Gastroesophageal sphincter (tissue), 4 donors: ENCODE data around the gene ARNT2. TPM values are rescaled to one million over a fixed set of nuclear protein-coding genes. Genes with fewer than 3 reads are reported as not detected.

Experiments
- ATAC-seq: fragments of 150-250 bp; one replicate; pipeline ENCODE4 v1.9.1; 2016; ENCODE audit warnings: mild to moderate bottlenecking, moderate library complexity
- H3K27ac ChIP-seq, 4 donors: fragments of 200-600 bp; sonication (generic) in 3 of 4; 1 replicate in 3 of 4; 2 replicates in 1 of 4; pipeline ENCODE4 v1.5.1; 2016 to 2019
- H3K27me3 ChIP-seq: fragments of 200-600 bp; sonication (generic); one replicate; pipeline ENCODE4 v1.5.1; 2019
- H3K36me3 ChIP-seq, 2 donors: fragments of 200-600 bp; sonication (generic); one replicate each; pipeline ENCODE4 v1.5.1; 2019; ENCODE audit warnings: control low read depth in 1 of 2
- H3K4me1 ChIP-seq, 3 donors: fragments of 200-600 bp; sonication (generic); 1 replicate in 2 of 3; 2 replicates in 1 of 3; pipeline ENCODE4 v1.5.1; 2016 to 2019; ENCODE audit warnings: control low read depth in 2 of 3
- H3K4me3 ChIP-seq, 2 donors: fragments of 200-600 bp; sonication (generic); one replicate each; pipeline ENCODE4 v1.5.1; 2019; ENCODE audit warnings: mild to moderate bottlenecking in 1 of 2, moderate library complexity in 1 of 2
- H3K9me3 ChIP-seq, 3 donors: fragments of 200-600 bp; sonication (generic); one replicate each; pipeline ENCODE4 v1.5.1; 2017 to 2019; ENCODE audit warnings: control low read depth in 2 of 3
- CTCF ChIP-seq, 4 experiments: fragments of 200-600 bp in 2 of 4; fragments of 450-650 bp in 2 of 4; sonication (generic) in 1 of 4; IDR thresholded peaks; one replicate each; pipeline ENCODE4 v1.5.1; 2017 to 2019; ENCODE audit warnings: antibody characterized with exemption in 4 of 4, mild to moderate bottlenecking in 2 of 4, moderate library complexity in 2 of 4
- EP300 ChIP-seq: sonication (generic); formaldehyde crosslinking; IDR thresholded peaks from one replicate; pipeline ENCODE4 v1.6.1; 2017; ENCODE audit warnings: antibody characterized with exemption, mild to moderate bottlenecking
- POLR2A ChIP-seq, 2 donors: fragments of 450-650 bp; IDR thresholded peaks; one replicate each; pipeline ENCODE4 v1.6.1; 2017; ENCODE audit warnings: antibody characterized with exemption in 2 of 2, mild to moderate bottlenecking in 2 of 2, moderate library complexity in 1 of 2
- POLR2AphosphoS5 ChIP-seq: sonication (generic); formaldehyde crosslinking; IDR thresholded peaks from one replicate; pipeline ENCODE4 v1.6.1; 2017; ENCODE audit warnings: antibody characterized with exemption
- WGBS, 2 donors: methylation state at CpG; one replicate each; pipeline ENCODE4 v1.1.5; 2018; ENCODE audit warnings: low coverage in 1 of 2; 5-methylcytosine and 5-hydroxymethylcytosine counted together
- total RNA-seq, 4 donors: library from RNA; depleted of rRNA; stranded (reverse); fragments of >200 nt; gene quantifications; one replicate each; pipeline ENCODE4 v1.1.0, GENCODE V29; 2016

The ARNT2 gene
- total RNA-seq, 4 donors from 2014 or later = 6.7 to 11.6 (median 9.4) TPM

GRCh38 chr15:80605591-80606150 is 201.5 kb downstream of the ARNT2 start:
- no peak for TF ChIP-seq EP300
- TF ChIP-seq POLR2AphosphoS5 = no peak
- no peak for TF ChIP-seq CTCF (IDR thresholded peaks at IDR 0.05)
- no peak for TF ChIP-seq POLR2A (IDR thresholded peaks at IDR 0.05)
- WGBS, 2 donors = 94 to 95% methylated on average over 2 to 6 of the region's 6 CpGs
- H3K9me3 ChIP-seq = no peaks in the 10 kb centered on the region
- no peak overlapping the region for H3K27ac ChIP-seq
- H3K27me3 ChIP-seq = peaks cover 5% of the 10 kb centered on the region
- peaks cover 0 to 25% (median 0%) of the 10 kb centered on the region in 3 donors for H3K4me1 ChIP-seq
- no peak for ATAC-seq
- no peaks in the 10 kb centered on the region for H3K36me3 ChIP-seq
- no peak overlapping the region for H3K4me3 ChIP-seq

DNA sequence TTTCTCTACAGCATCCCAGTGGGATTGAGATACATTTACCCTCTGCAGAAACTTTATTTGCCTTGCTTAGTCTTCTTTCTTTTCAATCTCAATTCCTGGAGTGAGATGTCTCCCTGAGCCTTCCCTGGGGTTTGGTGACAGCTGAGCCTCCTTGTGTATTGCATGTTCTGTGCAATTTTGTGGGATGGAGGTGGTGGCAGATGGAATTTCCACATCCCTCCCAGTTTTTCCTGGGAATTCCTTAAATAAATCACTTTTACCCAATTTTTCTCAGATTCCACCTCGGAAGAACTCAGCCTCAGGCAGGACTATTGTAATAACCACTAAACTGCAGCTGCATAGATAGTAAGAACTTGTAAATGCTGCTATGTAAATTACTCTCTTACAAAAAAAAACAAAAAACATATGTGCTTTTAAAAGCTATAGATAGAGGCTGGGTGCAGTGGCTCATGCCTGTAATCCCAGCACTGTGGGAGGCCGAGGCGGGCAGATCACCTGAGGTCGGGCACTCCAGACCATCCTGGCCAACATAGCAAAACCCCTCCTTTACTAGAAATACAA is 202.4 kb downstream of the ARNT2 start:
- H3K36me3 ChIP-seq = no peaks in the 10 kb centered on the region
- H3K9me3 ChIP-seq = no peaks in the 10 kb centered on the region
- no peak for ATAC-seq
- peaks cover 5% of the 10 kb centered on the region for H3K27me3 ChIP-seq
- H3K27ac ChIP-seq = no peak overlapping the region
- H3K4me3 ChIP-seq = no peak overlapping the region
- peaks cover 0 to 25% (median 0%) of the 10 kb centered on the region in 3 donors for H3K4me1 ChIP-seq
- TF ChIP-seq POLR2A (IDR thresholded peaks at IDR 0.05) = no peak
- WGBS, 2 donors = 80 to 100% methylated on average over 1 to 2 of the region's 4 CpGs

DNA sequence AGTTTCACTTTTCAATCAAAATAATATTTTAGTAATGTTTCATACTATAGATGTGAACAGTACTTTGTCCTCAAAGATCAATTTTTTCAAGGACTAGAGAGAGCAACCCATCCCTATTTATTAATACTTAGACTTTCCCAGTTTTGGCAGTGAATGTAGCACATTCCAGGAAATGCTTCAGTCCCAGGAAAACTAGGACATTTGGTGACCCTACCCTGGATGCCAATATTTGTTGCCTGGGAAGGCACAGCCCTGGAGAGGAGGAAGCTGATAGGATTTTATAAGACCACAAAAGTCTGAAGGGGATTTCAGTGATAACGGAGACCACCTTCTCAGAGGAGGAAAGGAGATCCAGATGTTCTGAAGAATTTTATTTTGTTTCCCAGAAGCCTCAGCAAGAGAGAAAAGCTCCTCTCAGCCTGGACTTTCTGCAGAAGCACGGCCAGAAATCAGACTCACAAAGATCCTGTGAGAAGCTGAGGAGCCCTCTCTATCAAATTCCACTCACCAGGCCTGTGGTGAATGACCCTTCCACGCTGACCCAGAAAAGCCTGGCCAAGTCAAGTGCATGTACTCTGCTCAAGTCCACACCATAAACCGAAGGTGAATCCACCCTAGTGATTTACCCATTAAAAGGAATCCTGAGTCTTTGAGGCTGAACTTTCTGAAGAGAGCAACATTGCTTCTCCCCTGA is 203.3 kb downstream of the ARNT2 start:
- Histone ChIP-seq H3K4me1 (peaks cover 0 to 25% (median 0%) of the 10 kb centered on the region in 3 donors), H3K9me3 (no peaks in the 10 kb centered on the region), H3K36me3 (no peaks in the 10 kb centered on the region), H3K4me3 (no peak overlapping the region), H3K27me3 (peaks cover 5% of the 10 kb centered on the region), H3K27ac (no peak overlapping the region)
- TF ChIP-seq POLR2A (IDR thresholded peaks at IDR 0.05) = no peak
- TF ChIP-seq EP300 = no peak
- 31 to 55% methylated on average over 2 to 3 of the region's 4 CpGs for WGBS, 2 donors
- no peak for ATAC-seq

DNA sequence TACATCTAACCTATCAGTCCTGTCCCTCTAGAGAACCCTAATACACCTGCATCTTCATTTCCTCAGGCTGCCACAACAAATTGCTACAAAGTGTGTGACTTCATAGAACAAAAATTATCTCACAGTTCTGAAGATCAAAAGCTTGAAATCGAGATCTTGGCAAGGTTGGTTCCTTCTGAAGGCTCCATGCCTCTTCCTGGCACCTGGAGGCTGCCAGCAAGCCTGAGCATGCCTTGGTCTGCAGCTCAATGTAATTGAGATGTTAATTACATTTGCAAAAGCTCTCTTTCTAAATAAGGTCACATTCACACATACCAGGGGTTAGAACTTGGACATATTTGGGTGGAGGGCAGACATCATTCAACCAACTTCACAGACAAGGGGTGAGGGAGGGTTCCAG is 204.5 kb downstream of the ARNT2 start:
- 60% methylated on average over 1 of the region's 1 CpG for WGBS, 2 donors
- H3K36me3 ChIP-seq = no peaks in the 10 kb centered on the region
- peaks cover 3% of the 10 kb centered on the region for H3K27me3 ChIP-seq
- TF ChIP-seq POLR2A (IDR thresholded peaks at IDR 0.05) = no peak
- TF ChIP-seq POLR2AphosphoS5 = no peak
- no peak for TF ChIP-seq CTCF (IDR thresholded peaks at IDR 0.05)
- TF ChIP-seq EP300 = no peak
- peaks cover 0 to 25% (median 0%) of the 10 kb centered on the region in 3 donors for H3K4me1 ChIP-seq
- ATAC-seq = no peak
- H3K9me3 ChIP-seq = no peaks in the 10 kb centered on the region
- no peak overlapping the region for H3K27ac ChIP-seq
- H3K4me3 ChIP-seq = no peak overlapping the region

DNA sequence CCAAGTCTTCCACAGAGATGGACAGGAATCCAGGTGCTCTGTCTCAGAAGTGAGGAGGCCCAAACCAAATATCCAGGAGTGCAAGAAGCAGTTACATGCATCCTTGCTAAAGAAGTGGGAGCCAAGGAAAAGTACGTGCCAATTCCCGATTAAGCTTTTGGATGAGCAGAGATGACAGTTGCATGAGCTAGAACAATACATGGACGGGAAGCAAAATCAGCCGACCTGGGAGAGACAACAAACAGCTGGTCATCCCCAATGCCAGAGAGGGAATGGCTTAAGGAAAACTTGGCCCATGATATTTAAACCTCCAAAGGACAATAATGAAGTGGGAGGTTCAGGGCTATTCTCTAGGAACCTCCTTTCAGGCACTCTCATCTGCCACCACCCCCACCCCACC is 204.9 kb downstream of the ARNT2 start:
- ATAC-seq = no peak
- no peaks in the 10 kb centered on the region for H3K9me3 ChIP-seq
- H3K27me3 ChIP-seq = no peaks in the 10 kb centered on the region
- peaks cover 0 to 25% (median 0%) of the 10 kb centered on the region in 3 donors for H3K4me1 ChIP-seq
- no peak overlapping the region for H3K4me3 ChIP-seq
- TF ChIP-seq CTCF (IDR thresholded peaks at IDR 0.05) = no peak
- no peak for TF ChIP-seq EP300
- no peak for TF ChIP-seq POLR2AphosphoS5
- no peak for TF ChIP-seq POLR2A (IDR thresholded peaks at IDR 0.05)
- no peak overlapping the region for H3K27ac ChIP-seq
- WGBS, 2 donors = 0 to 41% methylated on average over 1 to 4 of the region's 4 CpGs
- H3K36me3 ChIP-seq = no peaks in the 10 kb centered on the region
